Measurements from ENCODE around the gene GNAI3. TPM values are rescaled to one million over a fixed set of nuclear protein-coding genes. Genes with fewer than 3 reads are reported as not detected.

The GNAI3 gene
- total RNA-seq, 1 experiment from 2014 or later: 9.9 TPM

DNA sequence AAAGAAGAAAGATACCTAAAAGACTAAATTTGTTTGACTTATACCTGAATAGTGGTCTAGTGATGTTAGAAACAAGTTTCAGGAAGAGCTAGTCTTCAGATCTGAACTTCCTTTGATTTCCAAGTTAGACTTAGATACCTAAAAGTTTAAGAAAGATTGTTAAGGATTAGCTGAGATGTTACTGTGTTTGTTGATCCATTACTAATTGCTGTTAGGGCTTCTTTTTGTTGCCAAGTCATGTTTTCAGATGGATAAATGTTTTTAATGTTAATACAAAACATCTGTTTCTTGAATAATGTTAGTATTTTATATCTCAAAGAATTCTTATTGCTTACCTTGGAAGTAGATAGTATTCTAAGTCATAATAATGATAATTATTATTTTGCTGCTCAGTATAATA, 11.6 kb downstream of the GNAI3 start:
- Histone ChIP-seq H3T11ph (ENCODE audit: low read length) (no peak overlapping the region), H2AFZ (ENCODE audit: low read length) (no peak overlapping the region), H3K4me1 (ENCODE audit: insufficient read depth, low read length) (no peaks in the 10 kb centered on the region; the same call in 1 of the 2 replicates), H4K91ac (ENCODE audit: insufficient read length, low read depth, low read length) (no peak overlapping the region), H2BK120ac (ENCODE audit: low read depth, low read length, poor library complexity, severe bottlenecking) (no peak overlapping the region), H3K18ac (ENCODE audit: insufficient read length, low read depth, low read length) (no peak overlapping the region), H3K4ac (ENCODE audit: low read depth, low read length) (no peak overlapping the region), H3K79me1 (ENCODE audit: insufficient read depth, low read depth, low read length, poor library complexity, severe bottlenecking) (peaks cover 3% of the 10 kb centered on the region), H3K27me3 (ENCODE audit: insufficient read depth, low read length) (no peaks in the 10 kb centered on the region), H2BK12ac (ENCODE audit: insufficient read length, low read depth, low read length) (no peak overlapping the region), H2BK20ac (ENCODE audit: low read depth, low read length, poor library complexity, severe bottlenecking) (no peak overlapping the region), H3K9me3 (ENCODE audit: control insufficient read depth, low read depth, low read length) (no peaks in the 10 kb centered on the region), H2BK15ac (ENCODE audit: low read depth, low read length) (no peak overlapping the region), H3K79me2 (ENCODE audit: insufficient read depth, low read length) (peaks cover 26% of the 10 kb centered on the region; the same call in 1 of the 2 replicates), H3K4me2 (ENCODE audit: insufficient read depth, insufficient read length, low read length) (no peak overlapping the region), H3K56ac (ENCODE audit: insufficient read length, low read depth, low read length) (no peak overlapping the region), H4K8ac (replicated peaks; ENCODE audit: insufficient read length, low read depth, low read length) (no peak overlapping the region), H3K14ac (ENCODE audit: insufficient read depth, low read length) (no peak overlapping the region), H3K23ac (ENCODE audit: insufficient read length, low read depth, low read length) (no peak overlapping the region), H4K5ac (ENCODE audit: insufficient read length, low read depth, low read length) (no peak overlapping the region), H2AK5ac (ENCODE audit: insufficient read length, low read length) (no peak overlapping the region), H4K20me1 (ENCODE audit: control insufficient read depth, insufficient read depth, insufficient read length) (no peaks in the 10 kb centered on the region), H3K9ac (ENCODE audit: extremely low read depth, insufficient read length, low read length) (no peak overlapping the region), H3K27ac (ENCODE audit: insufficient read length, low read depth, low read length) (no peak overlapping the region), H3K23me2 (ENCODE audit: insufficient read length, low read depth, low read length, poor library complexity, severe bottlenecking) (no peaks in the 10 kb centered on the region), H2BK5ac (ENCODE audit: insufficient read length, low read length) (no peak overlapping the region)
- Mint-ChIP-seq H3K9me3 (no peaks in the 10 kb centered on the region; a peak in 1 of 5 replicates), H3K4me1 (peaks cover 33 to 36% of the 10 kb centered on the region in 2 experiments), H3K36me3 (ENCODE audit: insufficient read depth in 1 of 3, low read depth in 3 of 3) (peaks cover 3 to 5% (median 4%) of the 10 kb centered on the region in 3 experiments; a peak in 6 of 7 replicates), H3K27ac (no peak overlapping the region), H3K4me3 (no peak overlapping the region), H3K27me3 (ENCODE audit: low read depth) (no peaks in the 10 kb centered on the region)
- TF ChIP-seq, protein P1, sequence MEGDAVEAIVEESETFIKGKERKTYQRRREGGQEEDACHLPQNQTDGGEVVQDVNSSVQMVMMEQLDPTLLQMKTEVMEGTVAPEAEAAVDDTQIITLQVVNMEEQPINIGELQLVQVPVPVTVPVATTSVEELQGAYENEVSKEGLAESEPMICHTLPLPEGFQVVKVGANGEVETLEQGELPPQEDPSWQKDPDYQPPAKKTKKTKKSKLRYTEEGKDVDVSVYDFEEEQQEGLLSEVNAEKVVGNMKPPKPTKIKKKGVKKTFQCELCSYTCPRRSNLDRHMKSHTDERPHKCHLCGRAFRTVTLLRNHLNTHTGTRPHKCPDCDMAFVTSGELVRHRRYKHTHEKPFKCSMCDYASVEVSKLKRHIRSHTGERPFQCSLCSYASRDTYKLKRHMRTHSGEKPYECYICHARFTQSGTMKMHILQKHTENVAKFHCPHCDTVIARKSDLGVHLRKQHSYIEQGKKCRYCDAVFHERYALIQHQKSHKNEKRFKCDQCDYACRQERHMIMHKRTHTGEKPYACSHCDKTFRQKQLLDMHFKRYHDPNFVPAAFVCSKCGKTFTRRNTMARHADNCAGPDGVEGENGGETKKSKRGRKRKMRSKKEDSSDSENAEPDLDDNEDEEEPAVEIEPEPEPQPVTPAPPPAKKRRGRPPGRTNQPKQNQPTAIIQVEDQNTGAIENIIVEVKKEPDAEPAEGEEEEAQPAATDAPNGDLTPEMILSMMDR (conservative IDR thresholded peaks at IDR 0.05): no peak
- DNase-seq: no peak

Data from H9 (cell line).